Endothelial cell of umbilical vein (primary cell): ENCODE data around the gene EPB41L2. TPM values are rescaled to one million over a fixed set of nuclear protein-coding genes. Genes with fewer than 3 reads are reported as not detected.

ENCODE experiments used
- BruUV-seq: library from RNA; stranded (reverse); fragments of 400-500 nt; replicated peaks from 2 replicates; lab custom pipeline; 2021; lab: Mats Ljungman, UMichigan
- CTCF ChIA-PET: fragments of 300-600, 350-600 bp; sonication (Branson Sonifier 250); formaldehyde crosslinking; loops from one replicate; lab custom pipeline; 2021; ENCODE audit warnings: antibody characterized with exemption, inconsistent platforms; lab: Charles Lee
- POLR2A ChIA-PET: fragments of 300-600, 350-600 bp; sonication (Branson Sonifier 250); formaldehyde crosslinking; loops from one replicate; lab custom pipeline; 2021; ENCODE audit warnings: antibody characterized with exemption, inconsistent platforms; lab: Charles Lee
- DNase-seq: peaks from one replicate; pipeline ENCODE4 v3.0.0-alpha.2; 2011; ENCODE audit warnings: low read depth, low spot score
- FAIRE-seq: peaks from 2 replicates; lab custom pipeline; 2011; peaks lifted over from hg19 to GRCh38; lab: Jason Lieb, UNC
- H2AFZ ChIP-seq: 2 replicates; pipeline ENCODE4 v1.6.0; 2012; ENCODE audit warnings: low read depth, low read length, control low read depth, inconsistent platforms
- H3K27ac ChIP-seq: 2 replicates; pipeline ENCODE4 v1.5.1; 2011; ENCODE audit warnings: low read depth, mild to moderate bottlenecking, control low read depth, low read length, moderate library complexity; ENCODE audit not compliant: insufficient read depth
- H3K27me3 ChIP-seq, 2 experiments: 2 replicates each; pipeline versions ENCODE4 v1.6.0 to v1.6.1; 2011; ENCODE audit warnings: low read length in 2 of 2, mixed read lengths in 1 of 2; ENCODE audit not compliant: control insufficient read depth in 2 of 2, insufficient read depth in 2 of 2
- H3K36me3 ChIP-seq, 2 experiments: 2 replicates in 1 of 2; 3 replicates in 1 of 2; pipeline ENCODE4 v1.5.1; 2011; ENCODE audit warnings: low read length in 2 of 2, mild to moderate bottlenecking in 1 of 2, moderate library complexity in 1 of 2; ENCODE audit not compliant: control insufficient read depth in 2 of 2, insufficient read depth in 2 of 2; ENCODE audit errors: extremely low read depth in 1 of 2
- H3K4me1 ChIP-seq: 3 replicates; pipeline ENCODE4 v1.5.1; 2011; ENCODE audit warnings: mild to moderate bottlenecking, low read length; ENCODE audit not compliant: control insufficient read depth, insufficient read depth; ENCODE audit errors: extremely low read depth
- H3K4me2 ChIP-seq: 2 replicates; pipeline ENCODE4 v1.6.1; 2011; ENCODE audit warnings: low read length, control low read depth, mixed read lengths; ENCODE audit not compliant: insufficient read depth
- H3K4me3 ChIP-seq, 3 experiments: fragments of 200-600 bp in 1 of 3; sonication (generic), shearing (Covaris generic) in 1 of 3; replicated peaks in 1 of 3; 2 replicates each; pipeline ENCODE4 v1.5.1; 2011 to 2016; ENCODE audit warnings: control low read depth in 3 of 3, low read length in 3 of 3, mild to moderate bottlenecking in 2 of 3, inconsistent platforms in 1 of 3, low read depth in 1 of 3, moderate library complexity in 1 of 3; ENCODE audit not compliant: insufficient read depth in 1 of 3
- H3K79me2 ChIP-seq: 2 replicates; pipeline ENCODE4 v1.6.0; 2012; ENCODE audit warnings: low read length, inconsistent platforms; ENCODE audit not compliant: control insufficient read depth, insufficient read depth
- H3K9ac ChIP-seq: replicated peaks from 2 replicates; pipeline ENCODE3; 2011; ENCODE audit warnings: low read length, control low read depth; ENCODE audit not compliant: insufficient read depth; ENCODE audit errors: extremely low read depth
- H3K9me1 ChIP-seq: replicated peaks from 3 replicates; pipeline ENCODE4 v1.6.0; 2011; ENCODE audit warnings: mild to moderate bottlenecking, low read length; ENCODE audit not compliant: control insufficient read depth, insufficient read depth; ENCODE audit errors: extremely low read depth
- H3K9me3 ChIP-seq: replicated peaks from 2 replicates; pipeline ENCODE4 v1.5.1; 2012; ENCODE audit warnings: low read length, inconsistent platforms; ENCODE audit not compliant: control insufficient read depth, insufficient read depth
- H4K20me1 ChIP-seq: replicated peaks from 2 replicates; pipeline ENCODE3; 2011; ENCODE audit warnings: mild to moderate bottlenecking, low read length; ENCODE audit not compliant: control insufficient read depth, insufficient read depth; ENCODE audit errors: extremely low read depth
- EZH2 ChIP-seq: IDR thresholded peaks from 2 replicates; pipeline ENCODE4 v1.6.1; 2012; ENCODE audit warnings: borderline replicate concordance, low read depth, mild to moderate bottlenecking, moderate library complexity, low read length, inconsistent platforms; ENCODE audit not compliant: severe bottlenecking
- FOS ChIP-seq: IDR thresholded peaks from 2 replicates; pipeline ENCODE4 v1.6.1; 2011; ENCODE audit warnings: mild to moderate bottlenecking, low read length, moderate library complexity, borderline replicate concordance; ENCODE audit not compliant: insufficient read depth
- GATA2 ChIP-seq: IDR thresholded peaks from 2 replicates; pipeline ENCODE4 v1.7.0; 2011; ENCODE audit warnings: low read depth, mild to moderate bottlenecking, moderate library complexity, mixed read lengths, low read length; ENCODE audit not compliant: insufficient read length, insufficient read depth
- JUN ChIP-seq: IDR thresholded peaks from 2 replicates; pipeline ENCODE4 v1.6.1; 2011; ENCODE audit warnings: borderline replicate concordance, low read depth; ENCODE audit not compliant: insufficient read length, insufficient read depth
- MAX ChIP-seq: IDR thresholded peaks from 2 replicates; pipeline ENCODE4 v1.6.1; 2011; ENCODE audit not compliant: insufficient read depth, insufficient read length
- MYC ChIP-seq: IDR thresholded peaks from one replicate; pipeline ENCODE4 v1.6.1; 2011; ENCODE audit warnings: mild to moderate bottlenecking, low read depth, low read length
- POLR2A ChIP-seq: IDR thresholded peaks from 2 replicates; pipeline ENCODE4 v1.6.1; 2012; ENCODE audit warnings: low read depth, mild to moderate bottlenecking, control low read depth, low read length
- POLR2AphosphoS5 ChIP-seq: IDR thresholded peaks from 2 replicates; pipeline ENCODE4 v1.6.1; 2012; ENCODE audit warnings: low read depth, mild to moderate bottlenecking, control low read depth, low read length, moderate library complexity; ENCODE audit not compliant: insufficient read depth
- dilution Hi-C: fragments of 300-500 bp; cut with MboI; formaldehyde crosslinking; loops from one replicate; pipeline ENCODE4 v1.15.0; 2019; ENCODE audit warnings: low sequenced_read_pairs; ENCODE audit not compliant: extremely low pct_ligation_motif_present
- intact Hi-C: fragments of 100-400 bp; cut with micrococcal nuclease; formaldehyde crosslinking; loops from one replicate; pipeline ENCODE4 v1.10.0; 2022
- polyA plus RNA-seq, 4 experiments: library from polyadenylated mRNA; depleted of rRNA in 3 of 4; stranded (reverse) in 3 of 4; unstranded in 1 of 4; fragments of >200 nt; gene quantifications; 2 replicates each; pipeline versions ENCODE4 v1.2.1 to v1.2.3, GENCODE V29; 2011 to 2012; ENCODE audit warnings: missing spikeins in 1 of 4
- total RNA-seq: library from RNA; stranded (reverse); gene quantifications from 2 replicates; pipeline ENCODE4 v1.2.3, GENCODE V29; 2021
- TF ChIP-seq, protein P1 (sequence below), 2 donors: IDR thresholded peaks; 1 replicate in 1 of 2; 2 replicates in 1 of 2; pipeline ENCODE4 v1.5.1; 2011; ENCODE audit warnings: low read length in 2 of 2, mild to moderate bottlenecking in 2 of 2, moderate library complexity in 2 of 2, control low read depth in 1 of 2, inconsistent platforms in 1 of 2, low read depth in 1 of 2; ENCODE audit not compliant: insufficient read depth in 1 of 2; ENCODE audit errors: extremely low read depth in 1 of 2

Gene EPB41L2
- total and polyA plus RNA-seq, 2 donors (not counting 3 experiments of a cell fraction or from before 2014, with no cell fraction given) = 26.5 to 87.7 TPM

DNA sequence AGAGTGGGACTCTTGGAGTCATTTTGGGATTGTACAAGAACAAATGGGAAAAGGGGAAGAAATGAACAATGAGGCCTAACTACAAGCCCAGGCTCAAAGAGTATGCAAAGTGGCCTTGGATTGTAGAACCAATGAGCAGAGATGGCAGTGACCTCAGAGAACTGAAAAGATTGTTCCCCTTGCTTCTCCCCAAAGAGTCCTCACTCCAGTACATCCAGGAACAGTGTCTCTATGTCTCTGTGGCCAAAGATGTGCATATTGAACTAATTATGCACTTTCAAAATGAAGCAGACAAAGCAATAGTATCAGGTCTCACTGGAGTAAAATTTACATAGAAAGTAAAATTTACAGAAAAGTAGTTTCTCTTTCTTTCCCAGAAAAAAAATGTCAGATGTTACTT lies 154.9 kb downstream of the EPB41L2 start:
- Histone ChIP-seq H2AFZ (no peak overlapping the region), H3K27me3 (no peaks in the 10 kb centered on the region), H3K4me2 (no peak overlapping the region), H3K9ac (no peak overlapping the region), H4K20me1 (no peaks in the 10 kb centered on the region), H3K36me3 (no peaks in the 10 kb centered on the region), H3K9me3 (no peaks in the 10 kb centered on the region), H3K4me3 (no peak overlapping the region), H3K27ac (no peak overlapping the region), H3K9me1 (no peaks in the 10 kb centered on the region), H3K79me2 (no peaks in the 10 kb centered on the region), H3K4me1 (peaks cover 11% of the 10 kb centered on the region)
- POLR2A ChIA-PET = interaction anchor here (0.6 kb wide), 1 partner anchor 145 kb away, joined by 5 read pairs; no protein-coding TSS in a partner anchor
- CTCF ChIA-PET = interaction anchor here (1.0 to 1.6 kb wide), 2 partner anchors 36 to 208 kb away, joined by 3 read pairs; no protein-coding TSS in a partner anchor
- DNase-seq (no peak), FAIRE-seq (no peak)
- intact Hi-C loops (no loop called here), dilution Hi-C loops (no loop called here)
- BruUV-seq = no TSS peak
- TF ChIP-seq GATA2 = no peak
- no peak for TF ChIP-seq JUN
- TF ChIP-seq MYC = no peak
- no peak for TF ChIP-seq MAX
- TF ChIP-seq, protein P1, sequence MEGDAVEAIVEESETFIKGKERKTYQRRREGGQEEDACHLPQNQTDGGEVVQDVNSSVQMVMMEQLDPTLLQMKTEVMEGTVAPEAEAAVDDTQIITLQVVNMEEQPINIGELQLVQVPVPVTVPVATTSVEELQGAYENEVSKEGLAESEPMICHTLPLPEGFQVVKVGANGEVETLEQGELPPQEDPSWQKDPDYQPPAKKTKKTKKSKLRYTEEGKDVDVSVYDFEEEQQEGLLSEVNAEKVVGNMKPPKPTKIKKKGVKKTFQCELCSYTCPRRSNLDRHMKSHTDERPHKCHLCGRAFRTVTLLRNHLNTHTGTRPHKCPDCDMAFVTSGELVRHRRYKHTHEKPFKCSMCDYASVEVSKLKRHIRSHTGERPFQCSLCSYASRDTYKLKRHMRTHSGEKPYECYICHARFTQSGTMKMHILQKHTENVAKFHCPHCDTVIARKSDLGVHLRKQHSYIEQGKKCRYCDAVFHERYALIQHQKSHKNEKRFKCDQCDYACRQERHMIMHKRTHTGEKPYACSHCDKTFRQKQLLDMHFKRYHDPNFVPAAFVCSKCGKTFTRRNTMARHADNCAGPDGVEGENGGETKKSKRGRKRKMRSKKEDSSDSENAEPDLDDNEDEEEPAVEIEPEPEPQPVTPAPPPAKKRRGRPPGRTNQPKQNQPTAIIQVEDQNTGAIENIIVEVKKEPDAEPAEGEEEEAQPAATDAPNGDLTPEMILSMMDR (IDR thresholded peaks at IDR 0.05; ENCODE audit: extremely low read depth in 1 of 2, insufficient read depth in 1 of 2, low read depth in 1 of 2, low read length in 2 of 2) = no peak
- no peak for TF ChIP-seq POLR2AphosphoS5
- TF ChIP-seq EZH2 = no peak
- TF ChIP-seq FOS = no peak
- TF ChIP-seq POLR2A = no peak
